GM21576 (cell line): ENCODE data around the gene CMC1.
A peak's percentile ranks its signal among the peaks of the same experiment; 100 is the strongest.
"Not testable (repeated sequence)": the region's sequence is repeated elsewhere in the genome, so short reads cannot be mapped to it uniquely, and the experiment has no call there.

ENCODE experiments used
- ATAC-seq: cut with Tn5 transposase; IDR thresholded peaks from one replicate; pipeline ENCODE4 v1.9.1; 2021; ENCODE audit warnings: mild to moderate bottlenecking, moderate library complexity; ENCODE audit not compliant: unreplicated experiment

CMC1 gene

GRCh38 chr3:28243424-28244106 lies 2.1 kb downstream of the CMC1 start:
- no peak for ATAC-seq

GRCh38 chr3:28244491-28244890 lies 3.1 kb downstream of the CMC1 start:
- ATAC-seq: no peak

GRCh38 chr3:28247286-28247685 lies 5.9 kb downstream of the CMC1 start:
- no peak for ATAC-seq

GRCh38 chr3:28250999-28251398 lies 9.6 kb downstream of the CMC1 start:
- ATAC-seq: no peak

- no peak for ATAC-seq
Measured at GRCh38 chr3:28252001-28252431, 10.6 kb downstream of the CMC1 start.

- no peak for ATAC-seq
Measured at GRCh38 chr3:28253040-28253715, 11.8 kb downstream of the CMC1 start.

- no peak for ATAC-seq
Measured at GRCh38 chr3:28262001-28262400, 20.6 kb downstream of the CMC1 start.

- ATAC-seq: no peak
Measured at GRCh38 chr3:28265641-28266040, 24.2 kb downstream of the CMC1 start.

- ATAC-seq: no peak
Measured at GRCh38 chr3:28267984-28268849, 26.8 kb downstream of the CMC1 start.

GRCh38 chr3:28268989-28269388 lies 27.6 kb downstream of the CMC1 start:
- ATAC-seq: no peak

GRCh38 chr3:28269884-28270283 lies 28.5 kb downstream of the CMC1 start:
- ATAC-seq: not testable (repeated sequence)

- no peak for ATAC-seq
Measured at GRCh38 chr3:28273837-28274236, 32.4 kb downstream of the CMC1 start.

- no peak for ATAC-seq
Measured at GRCh38 chr3:28278918-28279317, 37.5 kb downstream of the CMC1 start.

- no peak for ATAC-seq
Measured at GRCh38 chr3:28279770-28280169, 38.4 kb downstream of the CMC1 start.

GRCh38 chr3:28280781-28281180 lies 39.4 kb downstream of the CMC1 start:
- ATAC-seq: no peak

- ATAC-seq: peak; percentile 90
Measured at GRCh38 chr3:28286595-28286994, 45.2 kb downstream of the CMC1 start.

- no peak for ATAC-seq
Measured at GRCh38 chr3:28287046-28287445, 45.6 kb downstream of the CMC1 start.

- ATAC-seq: no peak
Measured at GRCh38 chr3:28290863-28291300, 49.5 kb downstream of the CMC1 start.

GRCh38 chr3:28291577-28291976 lies 50.2 kb downstream of the CMC1 start:
- ATAC-seq: no peak

GRCh38 chr3:28292622-28293021 lies 51.2 kb downstream of the CMC1 start:
- no peak for ATAC-seq

- no peak for ATAC-seq
Measured at GRCh38 chr3:28294667-28295413, 53.4 kb downstream of the CMC1 start.
